K562 (cell line): Measurements from ENCODE around the gene CHCHD6. TPM values are rescaled to one million over a fixed set of nuclear protein-coding genes. Genes with fewer than 3 reads are reported as not detected.

Experiments used
- BCOR ChIP-seq: fragments of 450-650 bp; IDR thresholded peaks from 2 replicates; pipeline ENCODE4 v1.6.1; 2016
- CREB5 ChIP-seq: fragments of 250-450 bp; sonication (Bioruptor Pico); IDR thresholded peaks from 2 replicates; pipeline ENCODE4 v1.5.0; 2020; ENCODE audit warnings: mild to moderate bottlenecking
- FOXM1 ChIP-seq, 2 experiments: fragments of 450-650 bp in 1 of 2; sonication (generic) in 1 of 2; formaldehyde crosslinking in 1 of 2; IDR thresholded peaks; 2 replicates each; pipeline versions ENCODE4 v1.6.1 to v1.9.0; 2017 to 2022; ENCODE audit warnings: low read depth in 2 of 2, mild to moderate bottlenecking in 2 of 2, missing genetic modification reagents in 1 of 2, moderate library complexity in 1 of 2
- TCFL5 ChIP-seq: fragments of 250-450 bp; sonication (Bioruptor Pico); conservative IDR thresholded peaks from 2 replicates; pipeline ENCODE4 v1.6.1; 2021; ENCODE audit warnings: mild to moderate bottlenecking, moderate library complexity, matching md5 sums
- ZFP36 ChIP-seq: fragments of 150-350 bp; IDR thresholded peaks from 2 replicates; pipeline ENCODE4 v1.6.1; 2018; ENCODE audit warnings: low read length, low read depth; ENCODE audit not compliant: partially characterized antibody
- ZKSCAN1 ChIP-seq: fragments of 150-350 bp; IDR thresholded peaks from 2 replicates; pipeline ENCODE4 v1.6.1; 2016; ENCODE audit warnings: low read depth, low read length
- ZNF609 ChIP-seq: sonication (generic); formaldehyde crosslinking; IDR thresholded peaks from 2 replicates; pipeline ENCODE4 v1.8.1; 2023; ENCODE audit warnings: missing genetic modification reagents, mild to moderate bottlenecking, borderline replicate concordance
- polyA plus RNA-seq, 8 experiments: library from polyadenylated mRNA; depleted of rRNA in 4 of 8; stranded (reverse) in 5 of 8; unstranded in 3 of 8; fragments of >200 nt; fragmentation: Nextera tagmentation in 2 of 8; fragmentation: Illumina TruSeq in 1 of 8; extraction: Ambion mirVana in 2 of 8; extraction: Trizol in 1 of 8; gene quantifications; 2 replicates each; pipeline versions ENCODE4 v1.2.1 to v1.2.3, GENCODE V29; 2011 to 2014; ENCODE audit warnings: inconsistent platforms in 1 of 8, missing spikeins in 1 of 8
- total RNA-seq, 7 experiments: library from RNA; depleted of rRNA in 6 of 7; stranded (reverse); fragments of >200 nt in 6 of 7; fragmentation: Illumina TruSeq in 2 of 7; extraction: Trizol in 2 of 7; gene quantifications; 2 replicates each; pipeline versions ENCODE4 v1.2.1 to v1.2.3, GENCODE V29; 2011 to 2021; ENCODE audit warnings: low replicate concordance in 1 of 7

CHCHD6 gene
- total and polyA plus RNA-seq, 9 of the 15 experiments (the other 6 are each of a cell fraction or from before 2014, with no cell fraction given), result 4.6 to 18.6 (median 10.9) TPM

- no peak for TF ChIP-seq ZNF609 (CRISPR knock-in tag)
- TF ChIP-seq ZFP36, result peak; percentile 77
- no peak for TF ChIP-seq ZKSCAN1
- no peak for TF ChIP-seq TCFL5 (CRISPR knock-in tag)
- TF ChIP-seq BCOR, result peak; percentile 74
- TF ChIP-seq FOXM1 (IDR thresholded peaks at IDR 0.05; ENCODE audit: low read depth), result no peak
- TF ChIP-seq FOXM1 (CRISPR knock-in tag; IDR thresholded peaks at IDR 0.05; ENCODE audit: low read depth), result no peak
- no peak for TF ChIP-seq CREB5
These were observed 286.1 kb downstream of the CHCHD6 start (continued) for GRCh38 chr3:126990024-126990700.
